22Rv1 (cell line): Measurements from ENCODE around the gene FRK.
"Not testable (repeated sequence)": the region's sequence is repeated elsewhere in the genome, so short reads cannot be mapped to it uniquely, and the experiment has no call there.

Experiments
- H3K27ac ChIP-seq: fragments of 450-650 bp; 2 replicates; pipeline ENCODE4 v1.5.1; 2017
- CTCF ChIP-seq: fragments of 450-650 bp; IDR thresholded peaks from 2 replicates; pipeline ENCODE4 v1.5.1; 2017; ENCODE audit warnings: mild to moderate bottlenecking
- ZFX ChIP-seq: fragments of 450-650 bp; IDR thresholded peaks from 2 replicates; pipeline ENCODE4 v1.6.1; 2017; ENCODE audit warnings: antibody characterized with exemption, borderline replicate concordance

FRK gene

GRCh38 chr6:116047173-116047933 is 13.3 kb downstream of the FRK start:
- no peak overlapping the region for H3K27ac ChIP-seq
- TF ChIP-seq ZFX (no peak), CTCF (no peak)

GRCh38 chr6:116046737-116047136 is 14.0 kb downstream of the FRK start:
- no peak overlapping the region for H3K27ac ChIP-seq
- TF ChIP-seq ZFX, result no peak
- no peak for TF ChIP-seq CTCF

GRCh38 chr6:116046272-116046671 is 14.4 kb downstream of the FRK start:
- not testable (repeated sequence) for H3K27ac ChIP-seq

- H3K27ac ChIP-seq, result no peak overlapping the region
- TF ChIP-seq ZFX (no peak), CTCF (no peak)
Observed at GRCh38 chr6:116041934-116042333, 18.8 kb downstream of the FRK start.

GRCh38 chr6:116040993-116041392 is 19.7 kb downstream of the FRK start:
- H3K27ac ChIP-seq, result no peak overlapping the region
- TF ChIP-seq ZFX, result no peak

- TF ChIP-seq ZFX (no peak), CTCF (no peak)
- H3K27ac ChIP-seq, result no peak overlapping the region
Observed at GRCh38 chr6:116036885-116037284, 23.8 kb downstream of the FRK start.

GRCh38 chr6:116036075-116036773 is 24.5 kb downstream of the FRK start:
- no peak overlapping the region for H3K27ac ChIP-seq
- TF ChIP-seq CTCF (no peak), ZFX (no peak)

GRCh38 chr6:116035616-116036015 is 25.1 kb downstream of the FRK start:
- H3K27ac ChIP-seq, result no peak overlapping the region
- TF ChIP-seq ZFX (no peak), CTCF (no peak)
